ENCODE measurements around the gene KANK4.

KANK4 gene

DNA sequence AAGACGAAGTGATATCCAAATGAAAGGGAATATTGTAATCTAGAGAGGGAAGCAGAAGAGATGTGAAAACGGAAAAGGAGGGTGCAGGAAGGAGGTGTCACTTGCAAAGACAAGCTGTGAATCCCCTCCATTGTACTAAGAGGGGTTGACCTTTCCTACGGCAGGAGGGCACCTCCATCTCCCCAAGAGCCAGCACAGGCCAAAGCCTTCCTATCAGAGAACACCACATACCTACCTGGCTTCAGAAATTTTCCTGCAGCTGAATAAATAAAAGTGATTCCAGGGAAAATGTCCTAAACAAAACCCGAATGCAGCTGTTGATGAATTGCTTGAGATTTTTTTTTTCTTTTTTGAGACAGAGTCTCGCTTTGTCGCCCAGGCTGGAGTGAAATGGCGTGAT is 14.3 kb downstream of the KANK4 start:
- H3K9ac ChIP-seq (ENCODE audit: low read depth, low read length), result no peak overlapping the region
- H3K9me3 ChIP-seq (ENCODE audit: control insufficient read depth, insufficient read depth, low read length), result no peaks in the 10 kb centered on the region
- H3K4me1 ChIP-seq (ENCODE audit: insufficient read depth, low read length), result peaks cover 11% of the 10 kb centered on the region; the same call in 1 of the 2 replicates
- H3K36me3 ChIP-seq (ENCODE audit: insufficient read depth, low read length), result no peaks in the 10 kb centered on the region

DNA sequence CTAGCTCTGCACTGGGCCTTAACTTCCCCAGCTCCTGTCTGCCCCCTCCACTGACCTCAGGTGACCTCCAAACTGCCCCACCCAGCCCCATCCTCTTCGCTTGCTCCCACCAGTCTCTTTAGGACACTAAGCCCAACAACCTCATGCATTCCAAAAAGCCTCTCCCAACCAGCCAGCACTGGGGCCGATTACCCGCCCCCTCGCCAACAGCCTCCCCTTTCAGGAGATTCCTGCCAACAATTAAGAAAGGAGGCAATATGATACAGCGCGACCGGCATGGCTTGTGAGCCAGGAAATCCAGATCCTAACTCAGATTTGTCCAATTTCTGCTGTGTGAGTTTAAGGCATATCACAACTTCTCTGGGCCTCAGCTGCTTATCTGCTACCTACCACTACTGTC is 14.7 kb downstream of the KANK4 start:
- no peaks in the 10 kb centered on the region for H3K36me3 ChIP-seq (ENCODE audit: insufficient read depth, low read length)
- H3K9me3 ChIP-seq (ENCODE audit: control insufficient read depth, insufficient read depth, low read length), result no peaks in the 10 kb centered on the region
- H3K4me1 ChIP-seq (ENCODE audit: insufficient read depth, low read length), result peaks cover 11% of the 10 kb centered on the region; the same call in 1 of the 2 replicates
- no peak overlapping the region for H3K9ac ChIP-seq (ENCODE audit: low read depth, low read length)

DNA sequence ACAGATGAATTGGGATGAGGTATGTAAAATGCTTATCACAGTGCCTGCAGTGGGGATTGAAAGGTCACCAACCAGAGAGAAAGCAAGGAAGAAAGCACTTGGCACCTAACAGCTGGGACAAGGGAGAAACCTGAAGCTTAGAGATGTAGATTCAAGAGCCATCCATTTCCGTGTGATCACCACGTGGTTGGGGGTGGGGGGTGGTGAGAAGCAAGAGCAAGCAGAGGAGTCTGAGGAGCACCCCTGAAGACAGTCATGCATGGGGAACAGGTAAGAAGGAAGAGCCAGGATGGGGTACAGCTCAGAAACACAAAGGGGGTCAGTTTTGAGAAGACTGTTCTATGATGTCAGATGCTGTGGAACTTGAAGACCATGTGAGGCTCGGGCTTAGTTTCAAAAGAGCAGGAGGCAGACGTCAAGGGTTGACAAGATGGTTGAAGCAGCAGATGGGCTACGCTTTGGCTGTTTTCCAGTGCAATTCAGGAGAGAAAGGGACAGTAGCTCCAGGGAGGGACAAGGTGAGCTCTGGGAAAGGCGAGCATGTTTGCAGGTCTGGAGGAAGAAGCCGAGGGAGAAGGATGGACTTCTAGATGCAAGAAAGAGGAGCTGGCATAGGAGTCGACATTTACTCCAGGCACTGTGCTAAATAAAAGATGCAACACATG is 17.4 kb downstream of the KANK4 start:
- Histone ChIP-seq H3K36me3 (ENCODE audit: insufficient read depth, low read length) (no peaks in the 10 kb centered on the region), H3K4me1 (ENCODE audit: insufficient read depth, low read length) (peaks cover 11% of the 10 kb centered on the region; the same call in 1 of the 2 replicates), H3K9me3 (ENCODE audit: control insufficient read depth, insufficient read depth, low read length) (no peaks in the 10 kb centered on the region), H3K9ac (ENCODE audit: low read depth, low read length) (no peak overlapping the region)

DNA sequence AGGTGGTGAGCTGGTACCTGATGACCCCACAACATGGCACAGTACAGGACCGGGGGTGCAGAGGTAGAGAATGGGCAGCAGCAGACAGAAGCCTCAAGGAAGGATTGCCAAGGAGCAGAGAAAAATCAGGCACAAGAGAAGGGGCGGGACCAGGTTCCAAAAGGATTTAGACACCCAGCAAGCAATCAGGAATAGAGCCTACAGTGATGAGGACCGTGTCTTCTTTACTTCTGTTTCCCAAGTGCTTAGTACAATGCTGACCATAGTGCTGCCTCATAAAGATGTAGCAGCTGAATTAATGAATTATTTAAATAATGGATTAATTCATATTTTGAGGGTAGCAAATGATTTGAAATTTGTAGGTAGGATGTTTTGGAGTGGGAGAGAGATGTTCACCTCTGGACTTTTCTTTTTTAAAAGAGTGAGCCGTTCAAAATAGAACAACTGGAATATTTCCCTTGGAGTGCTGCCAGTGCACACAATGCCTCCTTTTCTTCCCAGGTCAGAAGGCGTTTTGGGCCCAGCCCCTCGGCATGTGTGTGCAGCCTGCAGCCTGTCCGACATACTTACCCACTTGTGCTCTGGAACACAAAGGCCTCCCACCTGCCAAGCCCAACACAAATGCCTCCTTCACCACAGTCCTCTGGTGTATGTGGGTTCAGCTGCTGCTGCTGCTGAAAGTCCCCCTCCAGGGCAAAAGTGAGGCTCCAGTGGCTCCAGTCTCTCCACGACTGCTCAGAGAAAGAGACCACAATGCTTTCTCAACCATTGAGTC is 19.6 kb downstream of the KANK4 start:
- peaks cover 15% of the 10 kb centered on the region; the same call in 1 of the 2 replicates for H3K4me1 ChIP-seq (ENCODE audit: insufficient read depth, low read length)

DNA sequence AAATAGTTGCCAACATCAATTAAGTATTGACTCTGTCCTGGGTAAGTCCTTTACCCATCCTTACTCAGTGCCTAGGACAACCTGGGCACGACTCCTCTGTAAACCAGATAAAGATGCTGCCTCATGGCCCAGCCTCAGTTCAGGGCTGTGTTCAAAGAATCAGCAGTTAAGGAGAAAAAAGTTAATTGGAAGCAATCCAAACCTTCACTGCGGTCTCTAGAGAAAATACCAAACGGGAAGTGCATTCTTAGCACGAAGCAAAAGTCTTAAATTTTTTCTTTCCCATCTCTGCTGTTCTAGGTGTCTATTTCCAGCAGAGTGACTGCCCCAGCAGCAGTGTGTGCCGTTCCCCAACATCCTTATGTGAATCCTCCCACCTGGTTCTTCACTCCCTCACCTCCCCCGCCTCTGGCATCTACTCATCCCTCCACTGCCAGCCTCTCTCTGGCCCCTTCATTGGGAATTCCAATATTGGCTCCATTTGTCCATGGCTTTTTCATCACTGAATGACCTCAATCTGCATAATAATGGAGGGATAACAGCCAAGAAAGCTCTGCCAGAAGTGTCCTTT is 23.2 kb downstream of the KANK4 start:
- Histone ChIP-seq H3K9me3 (ENCODE audit: control insufficient read depth, insufficient read depth, low read length) (no peaks in the 10 kb centered on the region), H3K36me3 (ENCODE audit: insufficient read depth, low read length) (no peaks in the 10 kb centered on the region), H3K9ac (ENCODE audit: low read depth, low read length) (no peak overlapping the region), H3K4me1 (ENCODE audit: insufficient read depth, low read length) (peaks cover 4% of the 10 kb centered on the region; the same call in 1 of the 2 replicates)

More for the DNA sequence above, 19.6 kb downstream of the KANK4 start:
- no peaks in the 10 kb centered on the region for H3K36me3 ChIP-seq (ENCODE audit: insufficient read depth, low read length)
- H3K9me3 ChIP-seq (ENCODE audit: control insufficient read depth, insufficient read depth, low read length), result no peaks in the 10 kb centered on the region
- no peak overlapping the region for H3K9ac ChIP-seq (ENCODE audit: low read depth, low read length)

DNA sequence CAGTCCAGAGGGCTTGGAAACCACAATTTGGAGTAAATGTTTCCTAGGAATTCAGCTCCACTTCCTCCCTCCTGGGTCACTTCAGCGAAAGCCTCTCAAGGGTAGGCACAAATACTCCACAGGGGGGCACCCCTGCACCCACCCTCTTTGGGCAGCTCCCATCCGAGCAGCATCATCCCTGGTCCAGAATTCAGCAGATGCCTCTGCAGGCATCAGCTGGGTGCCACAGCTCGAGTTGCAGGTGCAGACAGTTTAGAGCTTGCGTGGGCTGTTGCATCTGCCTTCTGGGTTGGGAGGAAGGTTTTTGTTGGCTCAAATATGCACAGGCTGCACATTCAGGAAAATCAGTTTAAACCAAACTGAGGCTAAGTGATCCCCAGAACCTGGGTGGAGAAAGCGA is 25.0 kb downstream of the KANK4 start:
- Histone ChIP-seq H3K9me3 (ENCODE audit: control insufficient read depth, insufficient read depth, low read length) (no peaks in the 10 kb centered on the region), H3K36me3 (ENCODE audit: insufficient read depth, low read length) (no peaks in the 10 kb centered on the region), H3K4me1 (ENCODE audit: insufficient read depth, low read length) (peaks cover 4% of the 10 kb centered on the region; the same call in 1 of the 2 replicates), H3K9ac (ENCODE audit: low read depth, low read length) (no peak overlapping the region)

DNA sequence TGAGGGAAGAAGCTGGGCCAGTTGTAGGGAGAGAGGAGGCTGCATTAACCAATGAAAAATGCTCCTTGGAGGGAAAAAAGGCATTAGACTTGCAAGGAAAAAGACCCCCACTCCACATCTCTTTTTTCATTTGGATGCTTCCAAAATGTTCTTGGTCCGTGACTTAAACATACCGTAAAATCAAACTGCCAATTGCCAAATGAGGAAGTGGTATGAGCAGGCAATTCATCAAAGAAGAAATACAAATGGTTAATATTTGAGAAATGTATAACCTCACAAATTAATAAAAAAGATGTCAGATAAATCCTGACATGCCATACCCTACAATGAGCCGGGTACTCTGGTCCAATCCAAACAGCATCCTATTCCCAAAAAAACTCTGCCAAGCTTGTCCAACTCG is 30.6 kb downstream of the KANK4 start:
- peaks cover 24% of the 10 kb centered on the region for H3K4me1 ChIP-seq (ENCODE audit: insufficient read depth, low read length)

DNA sequence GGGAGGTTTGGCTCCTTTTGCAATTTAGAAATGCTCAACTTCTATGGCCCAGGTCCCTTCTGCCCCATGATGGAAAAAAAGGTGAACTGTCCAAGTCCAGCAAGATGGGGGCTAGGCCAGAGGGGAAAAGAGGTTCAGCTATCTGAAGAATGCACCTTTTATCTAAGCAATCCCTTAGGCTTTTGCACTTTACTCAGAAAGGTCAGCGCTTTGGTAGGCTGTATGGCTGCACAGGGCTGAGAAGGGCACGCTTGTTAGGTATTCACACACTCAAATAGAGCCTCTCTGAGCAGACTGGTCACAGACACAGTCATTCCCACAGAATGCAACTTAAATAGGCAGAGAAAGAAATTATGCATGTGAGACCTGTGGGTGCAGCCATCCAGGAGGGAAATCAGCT is 31.0 kb downstream of the KANK4 start:
- Histone ChIP-seq H3K4me1 (ENCODE audit: insufficient read depth, low read length) (peaks cover 24% of the 10 kb centered on the region), H3K9me3 (ENCODE audit: control insufficient read depth, insufficient read depth, low read length) (no peaks in the 10 kb centered on the region), H3K36me3 (ENCODE audit: insufficient read depth, low read length) (no peaks in the 10 kb centered on the region), H3K9ac (ENCODE audit: low read depth, low read length) (no peak overlapping the region)

More for the DNA sequence above, 30.6 kb downstream of the KANK4 start:
- H3K9ac ChIP-seq (ENCODE audit: low read depth, low read length), result no peak overlapping the region
- H3K36me3 ChIP-seq (ENCODE audit: insufficient read depth, low read length), result no peaks in the 10 kb centered on the region
- H3K9me3 ChIP-seq (ENCODE audit: control insufficient read depth, insufficient read depth, low read length), result no peaks in the 10 kb centered on the region

DNA sequence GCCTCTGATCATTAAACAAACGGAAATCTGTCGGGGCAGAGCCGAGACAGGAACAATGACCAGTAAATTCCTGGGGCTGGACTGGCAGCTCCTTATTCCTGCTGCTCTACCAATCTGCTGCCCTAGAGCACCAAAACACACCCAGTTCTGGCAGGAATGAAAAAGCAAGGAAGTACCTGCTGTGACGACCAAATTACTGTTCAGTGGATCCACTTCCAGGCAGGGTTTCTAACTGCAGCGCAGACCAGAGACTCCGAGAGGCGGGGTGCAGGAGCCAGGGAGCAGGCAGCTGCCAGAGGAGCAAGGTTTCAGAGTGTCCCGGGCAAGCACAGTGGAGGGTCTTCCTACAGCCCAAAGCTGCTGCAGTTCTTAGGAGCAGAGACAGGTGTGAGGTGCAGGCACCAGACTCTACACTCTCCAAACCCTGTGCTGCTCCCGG is 32.4 kb downstream of the KANK4 start:
- Histone ChIP-seq H3K9me3 (ENCODE audit: control insufficient read depth, insufficient read depth, low read length) (no peaks in the 10 kb centered on the region), H3K9ac (ENCODE audit: low read depth, low read length) (no peak overlapping the region), H3K4me1 (ENCODE audit: insufficient read depth, low read length) (peaks cover 27% of the 10 kb centered on the region), H3K36me3 (ENCODE audit: insufficient read depth, low read length) (no peaks in the 10 kb centered on the region)

DNA sequence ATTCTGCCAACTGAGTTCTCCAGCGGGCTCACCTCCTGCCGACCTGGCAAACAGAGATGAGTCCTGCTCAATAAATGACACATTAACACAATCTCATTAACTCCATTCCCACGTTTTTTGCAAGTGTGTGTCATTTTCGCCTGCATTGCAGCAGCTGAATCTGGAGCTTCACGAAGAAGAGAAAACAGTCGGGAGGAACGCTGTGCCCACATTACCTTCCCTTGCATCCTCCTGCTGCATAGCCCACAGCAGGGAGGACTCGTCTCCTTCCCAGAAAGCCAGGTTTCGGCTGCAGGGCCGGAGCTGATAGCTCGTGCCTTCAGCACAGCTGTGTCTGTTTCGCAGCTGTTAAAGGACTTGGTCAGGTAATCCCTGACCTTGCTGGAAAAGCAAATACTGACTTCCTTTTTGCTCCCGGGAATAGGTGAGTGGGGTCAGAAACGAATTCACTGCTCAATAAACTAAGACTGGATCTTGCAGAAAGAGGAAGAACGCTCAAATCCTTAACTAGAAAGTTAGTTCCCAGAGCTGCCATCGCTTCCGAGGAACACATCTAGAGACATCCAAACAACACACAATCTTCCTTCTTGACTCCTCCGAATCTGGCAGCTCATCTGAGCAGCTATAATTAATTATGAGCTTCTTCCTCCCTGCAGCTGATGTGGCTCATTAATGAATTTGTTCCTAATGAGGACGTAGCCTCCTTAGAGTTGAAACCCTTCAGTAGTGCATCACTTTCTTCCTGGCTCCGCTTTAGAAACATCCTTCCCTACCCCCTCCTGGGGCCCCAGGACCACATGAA is 33.0 kb downstream of the KANK4 start:
- Histone ChIP-seq H3K9me3 (ENCODE audit: control insufficient read depth, insufficient read depth, low read length) (no peaks in the 10 kb centered on the region), H3K9ac (ENCODE audit: low read depth, low read length) (peak overlapping the region; percentile 11; the same call in 1 of the 2 replicates), H3K4me1 (ENCODE audit: insufficient read depth, low read length) (peaks cover 27% of the 10 kb centered on the region), H3K36me3 (ENCODE audit: insufficient read depth, low read length) (no peaks in the 10 kb centered on the region)

DNA sequence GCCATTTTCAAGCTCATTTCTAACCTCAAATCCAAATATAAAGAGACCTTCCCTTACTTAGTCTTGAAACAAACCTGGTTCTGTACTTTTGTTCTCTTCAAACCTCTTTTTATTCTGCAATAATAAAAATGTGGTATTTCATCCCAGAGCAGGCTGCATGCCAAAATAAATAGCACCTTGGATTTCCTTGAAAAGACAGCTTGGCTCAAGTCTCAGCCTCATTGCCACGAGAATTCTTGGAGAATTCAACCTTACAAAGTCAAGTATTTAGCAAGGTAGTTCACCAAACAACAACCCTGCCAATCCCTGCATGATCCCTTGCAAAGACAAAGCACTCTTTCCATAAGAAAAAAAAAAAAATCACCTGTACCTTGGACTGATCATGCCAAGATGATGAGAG is 33.8 kb downstream of the KANK4 start:
- 0 out of 2 replicates have a peak, but pooled peaks cover 4% of the 10 kb centered on the region for H3K9me3 ChIP-seq (ENCODE audit: control insufficient read depth, insufficient read depth, low read length)
- no peak overlapping the region for H3K9ac ChIP-seq (ENCODE audit: low read depth, low read length)
- no peaks in the 10 kb centered on the region for H3K36me3 ChIP-seq (ENCODE audit: insufficient read depth, low read length)
- peaks cover 27% of the 10 kb centered on the region for H3K4me1 ChIP-seq (ENCODE audit: insufficient read depth, low read length)

DNA sequence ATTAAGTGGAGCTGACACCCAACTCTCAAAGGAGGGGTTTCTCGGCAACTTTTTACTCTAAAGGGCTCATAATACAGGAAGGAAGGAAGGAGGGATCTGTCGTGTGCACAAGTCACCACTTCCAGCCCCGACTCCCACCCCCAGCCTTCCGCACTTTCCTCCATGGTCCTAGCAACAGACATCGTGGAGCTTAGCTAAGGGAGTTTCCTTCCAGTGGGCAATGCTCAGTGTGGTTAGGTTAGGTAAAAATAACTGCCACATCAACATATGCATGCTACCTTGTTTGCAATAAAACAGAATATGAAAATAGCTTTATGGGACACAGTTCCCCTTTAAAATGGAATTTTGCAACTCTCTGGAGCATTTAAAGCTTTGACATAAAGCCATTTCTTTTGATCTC is 35.2 kb downstream of the KANK4 start:
- Histone ChIP-seq H3K4me1 (ENCODE audit: insufficient read depth, low read length) (peaks cover 27% of the 10 kb centered on the region), H3K9me3 (ENCODE audit: control insufficient read depth, insufficient read depth, low read length) (0 out of 2 replicates have a peak, but pooled peaks cover 4% of the 10 kb centered on the region), H3K9ac (ENCODE audit: low read depth, low read length) (no peak overlapping the region), H3K36me3 (ENCODE audit: insufficient read depth, low read length) (no peaks in the 10 kb centered on the region)

DNA sequence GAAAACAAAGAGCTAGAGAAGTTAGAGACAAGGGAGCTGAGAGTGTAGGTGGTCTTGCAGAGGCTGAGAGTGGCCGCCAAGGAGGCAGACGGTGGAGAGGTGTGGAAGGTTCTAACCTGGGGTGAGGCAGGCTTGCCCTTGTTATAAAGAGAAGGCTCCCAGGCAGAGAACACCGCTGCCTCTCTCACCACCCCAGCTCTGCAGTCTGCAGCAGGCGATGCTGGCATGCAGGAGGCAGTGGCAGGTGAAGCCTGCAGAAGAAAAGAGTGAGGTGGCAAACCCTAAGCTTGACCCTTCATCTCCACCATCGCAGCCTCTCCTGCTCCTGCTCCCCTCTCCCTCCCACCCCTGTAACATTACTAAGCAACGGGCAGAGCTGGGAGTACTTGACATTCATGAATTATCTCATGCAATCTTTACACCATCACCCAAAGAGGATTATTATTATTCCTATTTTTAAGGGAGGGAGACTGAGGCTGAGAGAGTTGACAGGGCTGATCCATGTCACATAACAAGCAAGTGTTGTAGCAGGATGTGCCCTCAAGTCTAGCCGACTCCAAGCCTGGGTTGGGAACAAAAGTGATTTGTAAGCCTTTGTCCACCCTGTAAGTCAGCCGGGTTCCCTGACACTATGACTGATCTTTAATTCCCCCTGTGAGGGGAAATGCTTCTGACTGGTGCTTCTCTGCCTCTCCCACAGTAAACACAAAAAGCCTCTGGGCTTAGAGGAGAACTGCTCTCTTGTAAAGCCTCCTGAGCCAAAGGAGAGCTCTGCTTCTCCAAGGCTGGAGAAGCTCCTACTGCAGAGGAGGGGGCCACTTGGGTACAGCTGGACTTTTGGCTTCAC is 36.1 kb downstream of the KANK4 start:
- H3K4me1 ChIP-seq (ENCODE audit: insufficient read depth, low read length), result peaks cover 27% of the 10 kb centered on the region
- H3K36me3 ChIP-seq (ENCODE audit: insufficient read depth, low read length), result no peaks in the 10 kb centered on the region
- H3K9ac ChIP-seq (ENCODE audit: low read depth, low read length), result no peak overlapping the region
- 0 out of 2 replicates have a peak, but pooled peaks cover 4% of the 10 kb centered on the region for H3K9me3 ChIP-seq (ENCODE audit: control insufficient read depth, insufficient read depth, low read length)

Measured in ES-I3 (cell line).